Measurements from ENCODE around the gene RNU6-7. TPM values are rescaled to one million over a fixed set of nuclear protein-coding genes. Genes with fewer than 3 reads are reported as not detected.

The RNU6-7 gene
- total RNA-seq, 4 donors from 2014 or later, result not detected

DNA sequence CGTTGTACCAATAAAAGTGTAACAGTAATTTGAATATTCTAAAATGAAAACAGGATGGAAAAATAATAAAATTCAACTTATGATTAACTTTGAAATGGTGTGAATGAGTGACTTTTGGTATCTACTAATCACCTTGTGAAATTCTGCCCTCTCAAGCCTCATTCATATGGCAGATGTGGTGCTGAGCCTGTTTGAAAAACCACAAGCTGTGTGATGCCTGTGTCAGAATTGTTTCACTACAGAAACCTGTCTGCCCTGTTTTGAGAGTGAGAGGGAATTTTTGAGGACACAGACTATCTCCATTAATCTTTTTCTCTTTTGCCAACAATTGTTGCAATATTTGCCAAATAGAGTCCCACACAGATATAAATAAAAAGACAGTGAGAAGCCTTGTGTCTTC, 3.9 kb upstream of the RNU6-7 start:
- TF ChIP-seq POLR2A (IDR thresholded peaks at IDR 0.05; ENCODE audit: low read depth) (no peak), POLR2AphosphoS5 (IDR thresholded peaks at IDR 0.05) (no peak), EP300 (IDR thresholded peaks at IDR 0.05) (no peak)
- TF ChIP-seq, protein P1, sequence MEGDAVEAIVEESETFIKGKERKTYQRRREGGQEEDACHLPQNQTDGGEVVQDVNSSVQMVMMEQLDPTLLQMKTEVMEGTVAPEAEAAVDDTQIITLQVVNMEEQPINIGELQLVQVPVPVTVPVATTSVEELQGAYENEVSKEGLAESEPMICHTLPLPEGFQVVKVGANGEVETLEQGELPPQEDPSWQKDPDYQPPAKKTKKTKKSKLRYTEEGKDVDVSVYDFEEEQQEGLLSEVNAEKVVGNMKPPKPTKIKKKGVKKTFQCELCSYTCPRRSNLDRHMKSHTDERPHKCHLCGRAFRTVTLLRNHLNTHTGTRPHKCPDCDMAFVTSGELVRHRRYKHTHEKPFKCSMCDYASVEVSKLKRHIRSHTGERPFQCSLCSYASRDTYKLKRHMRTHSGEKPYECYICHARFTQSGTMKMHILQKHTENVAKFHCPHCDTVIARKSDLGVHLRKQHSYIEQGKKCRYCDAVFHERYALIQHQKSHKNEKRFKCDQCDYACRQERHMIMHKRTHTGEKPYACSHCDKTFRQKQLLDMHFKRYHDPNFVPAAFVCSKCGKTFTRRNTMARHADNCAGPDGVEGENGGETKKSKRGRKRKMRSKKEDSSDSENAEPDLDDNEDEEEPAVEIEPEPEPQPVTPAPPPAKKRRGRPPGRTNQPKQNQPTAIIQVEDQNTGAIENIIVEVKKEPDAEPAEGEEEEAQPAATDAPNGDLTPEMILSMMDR (IDR thresholded peaks at IDR 0.05), result no peak
- Histone ChIP-seq H3K27me3 (no peaks in the 10 kb centered on the region), H3K9me3 (no peaks in the 10 kb centered on the region), H3K27ac (replicated peaks in 1 of 4) (no peak overlapping the region), H3K4me1 (peaks cover 6 to 16% (median 13%) of the 10 kb centered on the region in 4 donors), H3K4me3 (no peak overlapping the region), H3K36me3 (no peaks in the 10 kb centered on the region)
- DNase-seq (ENCODE audit: extremely low spot score), result no peak
- WGBS, result 93% methylated on average over 1 of the region's 1 CpG
- intact Hi-C loops (cut with DNase I), result no loop called here

DNA sequence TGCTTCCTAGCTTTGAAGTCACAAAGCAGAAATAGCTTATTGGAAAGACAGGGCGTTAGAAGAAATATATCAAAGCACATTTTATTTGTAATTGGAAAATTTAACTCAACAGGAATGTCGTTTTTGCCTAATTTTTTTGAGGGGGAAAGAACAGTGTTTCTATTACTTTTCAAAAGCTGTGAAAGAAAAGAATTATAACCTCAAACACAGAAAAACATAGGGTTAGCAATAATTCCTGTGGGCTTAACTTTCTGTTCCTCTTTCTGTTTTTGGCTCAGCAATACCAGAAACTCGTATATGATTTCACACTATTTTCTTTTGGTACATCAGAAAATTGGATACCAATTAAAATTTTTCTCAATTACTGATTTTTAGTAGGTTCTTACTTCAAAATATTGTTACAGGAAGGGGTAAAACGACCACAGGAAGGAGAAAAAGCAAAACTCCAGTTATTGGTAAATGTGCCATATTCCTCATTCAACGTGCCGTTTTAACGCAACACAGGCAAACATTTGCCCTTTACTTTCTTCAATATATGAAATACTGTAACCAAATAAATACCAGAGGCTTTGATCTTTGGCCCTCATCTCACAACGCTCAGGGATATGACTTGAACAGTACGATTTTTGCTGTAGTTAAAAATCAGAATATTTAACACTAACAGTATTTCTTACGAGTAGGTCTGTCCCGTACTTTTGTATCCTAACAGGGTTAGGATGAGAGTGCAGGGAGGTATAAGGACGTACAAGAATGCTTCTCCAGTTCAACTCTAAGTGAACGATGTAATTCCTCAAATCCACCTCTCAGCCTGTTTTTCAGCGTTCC, 1.3 kb upstream of the RNU6-7 start:
- no peaks in the 10 kb centered on the region for H3K9me3 ChIP-seq
- no peaks in the 10 kb centered on the region for H3K36me3 ChIP-seq
- no peak for TF ChIP-seq POLR2A (IDR thresholded peaks at IDR 0.05; ENCODE audit: low read depth)
- TF ChIP-seq, protein P1 (IDR thresholded peaks at IDR 0.05), result no peak
- TF ChIP-seq POLR2AphosphoS5 (IDR thresholded peaks at IDR 0.05), result no peak
- no peak for TF ChIP-seq EP300 (IDR thresholded peaks at IDR 0.05)
- peak overlapping the region; percentile 82 to 89 (median 85) for H3K27ac ChIP-seq (replicated peaks in 1 of 4)
- intact Hi-C loops (cut with DNase I), result loop anchor here (2.0 to 5.0 kb wide), 2 partner anchors 52 to 124 kb away; partner anchors contain the start of gene ARHGAP5
- peaks cover 9 to 23% (median 19%) of the 10 kb centered on the region in 4 donors for H3K4me1 ChIP-seq
- no peaks in the 10 kb centered on the region for H3K27me3 ChIP-seq
- WGBS, result 10% methylated on average over 14 of the region's 14 CpGs
- peak overlapping the region; percentile 57 to 80 (median 69) for H3K4me3 ChIP-seq
- no peak for DNase-seq (ENCODE audit: extremely low spot score)

DNA sequence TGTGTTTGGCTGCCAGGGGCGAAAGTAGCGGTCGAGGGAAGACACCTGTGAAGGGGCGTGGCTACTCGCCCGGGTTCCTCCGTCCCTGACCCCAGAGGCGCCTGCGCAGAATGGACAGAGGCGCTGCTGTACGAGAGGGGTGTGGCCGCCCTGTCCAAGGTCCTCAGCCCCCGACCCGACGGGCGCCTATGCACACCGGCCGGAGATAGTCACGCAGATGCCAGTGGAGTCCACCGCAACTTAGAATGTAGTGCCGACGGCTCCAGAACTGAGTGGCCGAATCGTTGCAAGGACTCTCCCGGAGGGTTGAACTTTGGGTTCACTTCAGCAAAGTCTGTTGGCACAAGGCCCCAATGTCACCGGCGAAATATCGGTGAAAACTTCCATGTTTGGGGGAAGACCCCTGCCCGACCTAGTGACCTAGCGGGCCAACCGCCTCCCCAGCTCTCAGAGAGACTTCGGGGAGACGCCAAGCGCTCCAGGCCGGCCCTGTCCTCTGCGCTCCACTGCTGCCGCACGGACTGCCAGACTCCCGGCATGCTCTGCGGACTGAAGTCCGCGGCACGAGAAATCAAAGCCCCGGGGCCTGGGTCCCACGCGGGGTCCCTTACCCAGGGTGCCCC, 541 bp upstream of the RNU6-7 start:
- peak; percentile 92 for DNase-seq (ENCODE audit: extremely low spot score)
- no peaks in the 10 kb centered on the region for H3K9me3 ChIP-seq
- H3K36me3 ChIP-seq, result no peaks in the 10 kb centered on the region
- no peak for TF ChIP-seq EP300 (IDR thresholded peaks at IDR 0.05)
- peak; percentile 62 to 71 for TF ChIP-seq POLR2AphosphoS5 (IDR thresholded peaks at IDR 0.05)
- TF ChIP-seq, protein P1 (IDR thresholded peaks at IDR 0.05), result no peak
- no peak for TF ChIP-seq POLR2A (IDR thresholded peaks at IDR 0.05; ENCODE audit: low read depth)
- no peaks in the 10 kb centered on the region for H3K27me3 ChIP-seq
- H3K4me3 ChIP-seq, result peak overlapping the region; percentile 57 to 80 (median 69)
- intact Hi-C loops (cut with DNase I), result loop anchor here (2.0 to 5.0 kb wide), 2 partner anchors 51 to 125 kb away; partner anchors contain the start of gene ARHGAP5
- 0% methylated on average over 38 of the region's 46 CpGs for WGBS
- H3K27ac ChIP-seq (replicated peaks in 1 of 4), result peak overlapping the region; percentile 82 to 89 (median 85)
- peaks cover 9 to 23% (median 19%) of the 10 kb centered on the region in 4 donors for H3K4me1 ChIP-seq

DNA sequence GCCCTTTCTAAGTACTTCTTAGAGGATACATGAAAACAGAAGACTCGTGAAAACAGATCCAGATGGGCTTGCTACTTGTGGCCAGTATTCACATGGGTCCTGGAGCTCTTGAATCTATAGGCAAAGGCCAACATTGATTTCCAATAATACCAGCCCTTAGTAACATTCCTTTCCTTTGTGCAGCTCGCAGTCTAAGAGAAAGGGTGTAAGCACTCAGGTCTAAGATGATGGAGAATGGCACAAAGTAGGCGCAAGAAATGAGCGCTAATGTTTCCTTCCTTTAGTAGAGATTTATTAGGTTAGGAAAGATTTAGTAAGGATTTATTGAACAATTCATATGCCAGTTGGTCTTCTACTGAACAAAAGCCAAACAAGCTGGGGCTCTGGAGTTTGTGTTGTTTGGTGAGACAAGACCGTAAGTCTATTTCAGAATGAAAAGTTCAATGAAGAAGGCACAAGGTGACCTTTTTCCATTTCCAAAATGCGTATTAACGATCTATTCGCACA, 699 bp downstream of the RNU6-7 start:
- H3K9me3 ChIP-seq, result no peaks in the 10 kb centered on the region
- intact Hi-C loops (cut with DNase I), result loop anchor here (5.0 kb wide), 1 partner anchor 50 kb away; no protein-coding TSS in a partner anchor
- WGBS, result 5% methylated on average over 8 of the region's 8 CpGs

More for the DNA sequence above, 699 bp downstream of the RNU6-7 start:
- no peaks in the 10 kb centered on the region for H3K27me3 ChIP-seq
- peak overlapping the region; percentile 57 to 80 (median 69) for H3K4me3 ChIP-seq
- no peaks in the 10 kb centered on the region for H3K36me3 ChIP-seq
- peaks cover 9 to 23% (median 19%) of the 10 kb centered on the region in 4 donors for H3K4me1 ChIP-seq
- DNase-seq (ENCODE audit: extremely low spot score), result no peak
- TF ChIP-seq EP300 (IDR thresholded peaks at IDR 0.05), result no peak
- no peak for TF ChIP-seq POLR2AphosphoS5 (IDR thresholded peaks at IDR 0.05)
- no peak for TF ChIP-seq POLR2A (IDR thresholded peaks at IDR 0.05; ENCODE audit: low read depth)
- TF ChIP-seq, protein P1 (IDR thresholded peaks at IDR 0.05), result no peak
- H3K27ac ChIP-seq (replicated peaks in 1 of 4), result peak overlapping the region; percentile 82 to 89 (median 85)
